CD4-positive, alpha-beta T cell treated with Interleukin-15 for 1 hour (primary cell): ENCODE results near the gene SCAANT1.

Experiments
- DNase-seq: peaks from one replicate; pipeline ENCODE4 v3.0.0-alpha.2; 2020

The SCAANT1 gene

GRCh38 chr3:63911873-63912767, at the start of gene SCAANT1:
TSS of gene SCAANT1 (minus strand) at chr3:63912383.
- DNase-seq = peak; percentile 85

- no peak for DNase-seq
These were observed 49.7 kb upstream of the SCAANT1 start for GRCh38 chr3:63961891-63962290.

- no peak for DNase-seq
These were observed 48.0 kb upstream of the SCAANT1 start for GRCh38 chr3:63960048-63960711.

- no peak for DNase-seq
These were observed 47.0 kb upstream of the SCAANT1 start for GRCh38 chr3:63959146-63959545.

- DNase-seq = no peak
These were observed 43.8 kb upstream of the SCAANT1 start for GRCh38 chr3:63955830-63956545.

- DNase-seq = no peak
These were observed 43.0 kb upstream of the SCAANT1 start for GRCh38 chr3:63955036-63955650.

GRCh38 chr3:63954182-63954581, 42.0 kb upstream of the SCAANT1 start:
- no peak for DNase-seq

GRCh38 chr3:63952248-63952594, 40.0 kb upstream of the SCAANT1 start:
- DNase-seq = no peak

- DNase-seq = no peak
These were observed 39.5 kb upstream of the SCAANT1 start for GRCh38 chr3:63951492-63952247.

- DNase-seq = no peak
These were observed 38.5 kb upstream of the SCAANT1 start for GRCh38 chr3:63950698-63951097.

GRCh38 chr3:63949005-63949404, 36.8 kb upstream of the SCAANT1 start:
- no peak for DNase-seq

- no peak for DNase-seq
These were observed 35.4 kb upstream of the SCAANT1 start for GRCh38 chr3:63947594-63947993.

- no peak for DNase-seq
These were observed 34.6 kb upstream of the SCAANT1 start for GRCh38 chr3:63946753-63947152.

- no peak for DNase-seq
These were observed 33.4 kb upstream of the SCAANT1 start for GRCh38 chr3:63945558-63946096.

GRCh38 chr3:63943678-63944077, 31.5 kb upstream of the SCAANT1 start:
- no peak for DNase-seq

GRCh38 chr3:63942528-63942927, 30.3 kb upstream of the SCAANT1 start:
- no peak for DNase-seq

GRCh38 chr3:63940389-63940757, 28.2 kb upstream of the SCAANT1 start:
- DNase-seq = no peak

GRCh38 chr3:63937661-63938651, 25.8 kb upstream of the SCAANT1 start:
- peak; percentile 54 for DNase-seq

GRCh38 chr3:63936925-63937324, 24.7 kb upstream of the SCAANT1 start:
- no peak for DNase-seq

GRCh38 chr3:63934041-63934866, 22.1 kb upstream of the SCAANT1 start:
- DNase-seq = peak; percentile 46
